Measurements from ENCODE around the gene PPP3CA. TPM values are rescaled to one million over a fixed set of nuclear protein-coding genes. Genes with fewer than 3 reads are reported as not detected.

Gene PPP3CA
- total RNA-seq, 2 experiments from 2014 or later, result 12.9 to 13.8 TPM

- ATAC-seq (ENCODE audit: poor library complexity) (no peak), DNase-seq (peak in 3 of 14 experiments; percentile 7 to 29 (median 13))
- H3K36me3 Mint-ChIP-seq (ENCODE audit: low read depth), result no peaks in the 10 kb centered on the region
- Histone ChIP-seq H3K4me1 (ENCODE audit: insufficient read depth, low read length) (no peaks in the 10 kb centered on the region), H3K27ac (ENCODE audit: low read depth in 1 of 2, low read length in 2 of 2) (no peak overlapping the region), H3K27me3 (ENCODE audit: control insufficient read depth in 1 of 2, insufficient read depth in 2 of 2, low read length in 2 of 2) (no peaks in the 10 kb centered on the region), H3K36me3 (ENCODE audit: insufficient read depth, low read length) (no peaks in the 10 kb centered on the region), H3K9me3 (ENCODE audit: control insufficient read depth in 1 of 2, insufficient read depth in 1 of 2, low read length in 2 of 2) (no peaks in the 10 kb centered on the region), H3K4me3 (ENCODE audit: low read length) (no peak overlapping the region)
- ChIA-PET CTCF (interaction anchor here (0.8 kb wide), 1 partner anchor 13 kb away, joined by 6 read pairs; no protein-coding TSS in a partner anchor), POLR2A (no interaction called here)
- peaks cover 31% of the 10 kb centered on the region for H3K4me1 Mint-ChIP-seq (ENCODE audit: low read depth)
- intact Hi-C loops (cut with DNase I, micrococcal nuclease), result no loop called here
- no peak overlapping the region for H3K27ac Mint-ChIP-seq
- H3K9me3 Mint-ChIP-seq, result no peaks in the 10 kb centered on the region
- TF ChIP-seq CTCF (IDR thresholded peaks at IDR 0.05), result no peak
- no peak overlapping the region for H3K4me3 Mint-ChIP-seq
- no peaks in the 10 kb centered on the region for H3K27me3 Mint-ChIP-seq
These were observed 115.1 kb downstream of the PPP3CA start for GRCh38 chr4:101232074-101232776.

GRCh38 chr4:101230801-101231426, 116.4 kb downstream of the PPP3CA start:
- Mint-ChIP-seq H3K4me3 (no peak overlapping the region), H3K27ac (no peak overlapping the region), H3K27me3 (no peaks in the 10 kb centered on the region), H3K4me1 (ENCODE audit: low read depth) (peaks cover 33% of the 10 kb centered on the region), H3K36me3 (ENCODE audit: low read depth) (no peaks in the 10 kb centered on the region), H3K9me3 (no peaks in the 10 kb centered on the region)
- H3K27me3 ChIP-seq (ENCODE audit: control insufficient read depth in 1 of 2, insufficient read depth in 2 of 2, low read length in 2 of 2), result no peaks in the 10 kb centered on the region
- TF ChIP-seq CTCF (IDR thresholded peaks at IDR 0.05), result no peak
- DNase-seq, result no peak
- no peak for ATAC-seq (ENCODE audit: poor library complexity)
- H3K4me1 ChIP-seq (ENCODE audit: insufficient read depth, low read length), result no peaks in the 10 kb centered on the region
- intact Hi-C loops (cut with DNase I, micrococcal nuclease), result no loop called here
- H3K9me3 ChIP-seq (ENCODE audit: control insufficient read depth in 1 of 2, insufficient read depth in 1 of 2, low read length in 2 of 2), result no peaks in the 10 kb centered on the region
- ChIA-PET CTCF (interaction anchor here (0.9 kb wide), 1 partner anchor 102 kb away, joined by 4 read pairs; no protein-coding TSS in a partner anchor), POLR2A (no interaction called here)
- no peak overlapping the region for H3K27ac ChIP-seq (ENCODE audit: low read depth in 1 of 2, low read length in 2 of 2)
- no peaks in the 10 kb centered on the region for H3K36me3 ChIP-seq (ENCODE audit: insufficient read depth, low read length)
- no peak overlapping the region for H3K4me3 ChIP-seq (ENCODE audit: low read length)

GRCh38 chr4:101229116-101229515, 118.2 kb downstream of the PPP3CA start:
- intact Hi-C loops (cut with DNase I, micrococcal nuclease), result no loop called here
- Histone ChIP-seq H3K27ac (ENCODE audit: low read depth in 1 of 2, low read length in 2 of 2) (no peak overlapping the region), H3K9me3 (ENCODE audit: control insufficient read depth in 1 of 2, insufficient read depth in 1 of 2, low read length in 2 of 2) (no peaks in the 10 kb centered on the region), H3K27me3 (ENCODE audit: control insufficient read depth in 1 of 2, insufficient read depth in 2 of 2, low read length in 2 of 2) (no peaks in the 10 kb centered on the region), H3K36me3 (ENCODE audit: insufficient read depth, low read length) (no peaks in the 10 kb centered on the region), H3K4me1 (ENCODE audit: insufficient read depth, low read length) (no peaks in the 10 kb centered on the region), H3K4me3 (ENCODE audit: low read length) (no peak overlapping the region)
- no peaks in the 10 kb centered on the region for H3K27me3 Mint-ChIP-seq
- no peak overlapping the region for H3K27ac Mint-ChIP-seq
- DNase-seq (no peak), ATAC-seq (ENCODE audit: poor library complexity) (no peak)
- peaks cover 38% of the 10 kb centered on the region for H3K4me1 Mint-ChIP-seq (ENCODE audit: low read depth)
- no peak overlapping the region for H3K4me3 Mint-ChIP-seq
- TF ChIP-seq CTCF (IDR thresholded peaks at IDR 0.05), result no peak
- no peaks in the 10 kb centered on the region for H3K9me3 Mint-ChIP-seq
- POLR2A ChIA-PET, result no interaction called here
- CTCF ChIA-PET, result no interaction called here
- no peaks in the 10 kb centered on the region for H3K36me3 Mint-ChIP-seq (ENCODE audit: low read depth)

Data from CD4-positive, alpha-beta T cell (primary cell).